Lung (tissue), 12 donors: ENCODE data around the gene SH3GL1. TPM values are rescaled to one million over a fixed set of nuclear protein-coding genes. Genes with fewer than 3 reads are reported as not detected.

Experiments
- ATAC-seq: fragments of 200-7000 bp; cut with Tn5 transposase; one replicate; pipeline ENCODE4 v1.9.1; 2020; ENCODE audit warnings: moderate number of reproducible peaks; ENCODE audit not compliant: insufficient read depth, low FRiP score
- DNase-seq, 3 donors: peaks; one replicate each; pipeline ENCODE4 v3.0.0-alpha.2; 2013 to 2017
- H3K27ac ChIP-seq, 2 donors: one replicate each; pipeline ENCODE4 v1.5.1; 2013; ENCODE audit warnings: mild to moderate bottlenecking in 2 of 2, moderate library complexity in 2 of 2, control low read depth in 1 of 2, inconsistent platforms in 1 of 2, low read depth in 1 of 2, low read length in 1 of 2
- H3K27me3 ChIP-seq, 3 donors: one replicate each; pipeline ENCODE4 v1.5.1; 2013; ENCODE audit warnings: low read length in 2 of 3; ENCODE audit not compliant: control insufficient read depth in 3 of 3, insufficient read depth in 3 of 3
- H3K36me3 ChIP-seq, 4 donors: one replicate each; pipeline ENCODE4 v1.5.1; 2013; ENCODE audit warnings: low read length in 4 of 4, mild to moderate bottlenecking in 1 of 4, moderate library complexity in 1 of 4; ENCODE audit not compliant: control insufficient read depth in 4 of 4, insufficient read depth in 4 of 4
- H3K4me1 ChIP-seq, 5 donors: one replicate each; pipeline ENCODE4 v1.5.1; 2013; ENCODE audit warnings: low read length in 5 of 5, mild to moderate bottlenecking in 2 of 5, moderate library complexity in 1 of 5; ENCODE audit not compliant: control insufficient read depth in 5 of 5, insufficient read depth in 5 of 5
- H3K4me3 ChIP-seq: one replicate; pipeline ENCODE4 v1.5.1; 2013; ENCODE audit warnings: mild to moderate bottlenecking, control low read depth, moderate library complexity
- H3K9ac ChIP-seq, 2 donors: one replicate each; pipeline ENCODE4 v1.5.1; 2013; ENCODE audit warnings: low read length in 2 of 2, control low read depth in 1 of 2; ENCODE audit not compliant: insufficient read depth in 1 of 2
- H3K9me3 ChIP-seq, 4 donors: one replicate each; pipeline ENCODE4 v1.5.1; 2013; ENCODE audit warnings: low read length in 3 of 4, mild to moderate bottlenecking in 1 of 4, moderate library complexity in 1 of 4; ENCODE audit not compliant: control insufficient read depth in 4 of 4, insufficient read depth in 3 of 4
- WGBS, 2 donors: extraction: QIAGEN DNeasy Blood & Tissue Kit; methylation state at CpG; one replicate each; pipeline ENCODE4 v1.1.7; 2013; 5-methylcytosine and 5-hydroxymethylcytosine counted together
- polyA plus RNA-seq, 2 donors: library from polyadenylated mRNA; stranded (reverse); fragments of 200-250 nt; gene quantifications; one replicate each; pipeline ENCODE4 v1.2.1, GENCODE V29; 2013
- total RNA-seq, 2 donors: library from RNA; depleted of rRNA in 1 of 2; stranded (reverse); fragments of >200 nt in 1 of 2; gene quantifications; one replicate each; pipeline ENCODE4 v1.2.1, GENCODE V29; 2014 to 2021
- TF ChIP-seq, protein P1 (sequence below): IDR thresholded peaks from 2 replicates; pipeline ENCODE4 v1.5.1; 2012; ENCODE audit warnings: mild to moderate bottlenecking; ENCODE audit errors: control extremely low read depth, extremely low read depth
- donor health status: control.
- donor health status: control.
- donor health status: Bipolar disorder and iron deficiency.
- donor health status: healthy.
- donor health status: DM: yes; HTN: yes; CAD: no.

The SH3GL1 gene
- total and polyA plus RNA-seq, 4 donors, result 30.6 to 68.6 (median 59.2) TPM

DNA sequence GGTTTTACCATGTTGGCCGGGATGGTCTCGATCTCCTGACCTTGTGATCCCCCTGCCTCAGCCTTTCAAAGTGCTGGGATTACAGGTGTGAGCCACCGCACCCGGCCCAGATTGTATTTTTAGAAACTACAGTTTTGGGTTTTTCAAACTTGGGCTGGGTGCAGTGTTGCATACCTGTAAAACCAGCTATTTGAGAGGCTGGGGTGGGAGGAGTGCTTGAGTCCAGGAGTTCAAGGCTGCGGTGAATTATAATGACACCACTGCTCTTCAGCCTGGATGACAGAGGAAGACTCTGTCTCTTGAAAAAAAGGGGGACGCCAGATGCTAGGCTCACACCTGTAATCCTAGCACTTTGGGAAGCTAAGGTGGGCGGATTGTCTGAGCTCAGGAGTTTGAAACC is 6.3 kb upstream of the SH3GL1 start:
- no peaks in the 10 kb centered on the region for H3K27me3 ChIP-seq

DNA sequence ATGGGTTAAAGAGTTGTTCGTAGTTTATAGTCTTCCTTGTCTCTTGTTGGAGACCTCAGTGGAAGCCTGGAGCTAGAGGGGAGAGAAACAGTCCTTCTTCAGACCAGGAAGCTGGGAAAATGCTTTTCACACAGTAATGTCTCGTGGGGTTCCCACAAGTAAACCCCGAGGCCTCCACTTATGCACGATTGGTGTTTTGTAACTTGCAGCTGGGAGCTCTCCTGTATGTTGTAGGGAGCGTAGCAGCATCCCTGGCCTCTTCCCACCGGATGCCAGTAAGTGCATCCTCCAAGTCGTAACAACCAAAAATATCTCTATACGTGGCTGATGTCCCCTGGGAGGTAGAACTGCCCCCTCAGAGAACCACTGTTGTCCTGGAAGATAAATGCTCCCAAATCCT is 5.6 kb upstream of the SH3GL1 start:
- Histone ChIP-seq H3K36me3 (peaks cover 0 to 10% (median 5%) of the 10 kb centered on the region in 4 donors), H3K4me1 (peaks cover 0 to 23% (median 11%) of the 10 kb centered on the region in 5 donors), H3K9me3 (no peaks in the 10 kb centered on the region), H3K27me3 (no peaks in the 10 kb centered on the region), H3K27ac (no peak overlapping the region), H3K4me3 (no peak overlapping the region), H3K9ac (no peak overlapping the region)
- ATAC-seq (no peak), DNase-seq (no peak)
- TF ChIP-seq, protein P1, sequence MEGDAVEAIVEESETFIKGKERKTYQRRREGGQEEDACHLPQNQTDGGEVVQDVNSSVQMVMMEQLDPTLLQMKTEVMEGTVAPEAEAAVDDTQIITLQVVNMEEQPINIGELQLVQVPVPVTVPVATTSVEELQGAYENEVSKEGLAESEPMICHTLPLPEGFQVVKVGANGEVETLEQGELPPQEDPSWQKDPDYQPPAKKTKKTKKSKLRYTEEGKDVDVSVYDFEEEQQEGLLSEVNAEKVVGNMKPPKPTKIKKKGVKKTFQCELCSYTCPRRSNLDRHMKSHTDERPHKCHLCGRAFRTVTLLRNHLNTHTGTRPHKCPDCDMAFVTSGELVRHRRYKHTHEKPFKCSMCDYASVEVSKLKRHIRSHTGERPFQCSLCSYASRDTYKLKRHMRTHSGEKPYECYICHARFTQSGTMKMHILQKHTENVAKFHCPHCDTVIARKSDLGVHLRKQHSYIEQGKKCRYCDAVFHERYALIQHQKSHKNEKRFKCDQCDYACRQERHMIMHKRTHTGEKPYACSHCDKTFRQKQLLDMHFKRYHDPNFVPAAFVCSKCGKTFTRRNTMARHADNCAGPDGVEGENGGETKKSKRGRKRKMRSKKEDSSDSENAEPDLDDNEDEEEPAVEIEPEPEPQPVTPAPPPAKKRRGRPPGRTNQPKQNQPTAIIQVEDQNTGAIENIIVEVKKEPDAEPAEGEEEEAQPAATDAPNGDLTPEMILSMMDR, result no peak
- 87 to 92% methylated on average over 8 of the region's 8 CpGs for WGBS, 2 donors

More for the DNA sequence above, 6.3 kb upstream of the SH3GL1 start:
- Histone ChIP-seq H3K9me3 (no peaks in the 10 kb centered on the region), H3K9ac (no peak overlapping the region), H3K36me3 (peaks cover 0 to 10% (median 5%) of the 10 kb centered on the region in 4 donors), H3K27ac (no peak overlapping the region), H3K4me3 (no peak overlapping the region), H3K4me1 (peaks cover 0 to 18% (median 8%) of the 10 kb centered on the region in 5 donors)
- WGBS, 2 donors, result 94 to 98% methylated on average over 7 of the region's 7 CpGs
- ATAC-seq (no peak), DNase-seq (no peak)
- TF ChIP-seq, protein P1, result no peak

DNA sequence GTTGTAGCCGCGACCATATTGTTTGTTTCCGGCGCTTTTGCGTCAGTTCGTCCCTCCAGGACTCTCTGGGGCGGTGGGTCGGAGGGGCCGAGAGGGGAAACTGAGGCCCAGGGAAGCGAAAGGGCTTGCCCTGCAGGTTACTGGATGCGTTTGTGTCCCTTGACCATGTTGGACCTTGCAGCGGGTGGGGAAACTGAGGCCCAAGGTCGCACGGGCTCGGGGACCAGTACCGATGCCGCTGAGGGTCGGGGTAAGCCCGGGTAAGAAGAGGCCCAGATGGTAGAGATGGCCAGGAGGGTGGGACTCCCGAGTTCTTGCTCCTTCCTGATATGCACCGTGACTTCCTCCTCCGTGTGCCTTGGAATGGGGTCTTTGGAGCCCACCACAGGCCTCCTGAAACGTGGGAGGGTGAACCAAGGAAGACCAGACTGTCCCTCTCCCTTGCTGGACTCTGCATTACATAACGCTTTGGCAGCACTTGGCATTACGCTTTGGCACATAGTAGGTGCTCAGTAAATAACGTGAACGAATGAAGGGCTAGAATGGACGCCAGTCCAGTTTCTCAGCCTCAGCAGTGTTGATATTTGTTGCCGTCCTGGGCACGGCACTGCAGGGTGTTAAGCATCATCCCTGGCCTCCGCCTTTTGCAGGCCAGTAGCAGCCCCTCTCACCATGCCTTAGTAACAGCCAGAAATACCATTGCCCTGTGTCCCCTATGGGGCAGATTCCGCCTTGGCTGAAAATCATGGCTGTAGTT is 2.8 kb upstream of the SH3GL1 start:
- H3K27me3 ChIP-seq, result no peaks in the 10 kb centered on the region
- peak overlapping the region; percentile 77 for H3K4me3 ChIP-seq
- peak overlapping the region in 1 of 2 donors; percentile 34 for H3K27ac ChIP-seq
- TF ChIP-seq, protein P1, result no peak
- peaks cover 0 to 34% (median 12%) of the 10 kb centered on the region in 5 donors for H3K4me1 ChIP-seq
- peaks cover 0 to 3% (median under 1%) of the 10 kb centered on the region in 4 donors for H3K36me3 ChIP-seq
- H3K9me3 ChIP-seq, result no peaks in the 10 kb centered on the region
- no peak for DNase-seq
- H3K9ac ChIP-seq, result peak overlapping the region; percentile 51 to 69
- no peak for ATAC-seq
- WGBS, 2 donors, result 11 to 12% methylated on average over 32 of the region's 32 CpGs
